HepG2 (cell line): ENCODE results near the gene CYP21A2.
"Not testable (repeated sequence)": the region's sequence is repeated elsewhere in the genome, so short reads cannot be mapped to it uniquely, and the experiment has no call there.

Experiments used
- CAMTA2 ChIP-seq: sonication (generic); formaldehyde crosslinking; IDR thresholded peaks from 2 replicates; pipeline ENCODE4 v1.4.0; 2020; ENCODE audit warnings: mild to moderate bottlenecking, missing genetic modification reagents, borderline replicate concordance
- CREB1 ChIP-seq, 2 experiments: fragments of 450-650 bp in 1 of 2; IDR thresholded peaks; 2 replicates each; pipeline ENCODE4 v1.6.1; 2016 to 2017; ENCODE audit warnings: control low read depth in 1 of 2, mild to moderate bottlenecking in 1 of 2, missing compliant biosample characterization in 1 of 2, missing genetic modification characterization in 1 of 2
- EP300 ChIP-seq, 3 experiments: sonication (generic) in 1 of 3; formaldehyde crosslinking in 1 of 3; IDR thresholded peaks; 2 replicates each; pipeline versions ENCODE4 v1.5.1 to v1.6.1; 2011 to 2020; ENCODE audit warnings: low read depth in 2 of 3, low read length in 2 of 3, borderline replicate concordance in 1 of 3, improper control_type of control experiment in 1 of 3, mild to moderate bottlenecking in 1 of 3, missing genetic modification reagents in 1 of 3, moderate library complexity in 1 of 3
- GLMP ChIP-seq: sonication (generic); formaldehyde crosslinking; IDR thresholded peaks from 2 replicates; pipeline ENCODE4 v1.9.0; 2021; ENCODE audit warnings: missing genetic modification reagents, mild to moderate bottlenecking, borderline replicate concordance
- HMGXB3 ChIP-seq: sonication (generic); formaldehyde crosslinking; IDR thresholded peaks from 2 replicates; pipeline ENCODE4 v1.4.0; 2020; ENCODE audit warnings: missing genetic modification reagents, borderline replicate concordance
- JUNB ChIP-seq: sonication (generic); formaldehyde crosslinking; IDR thresholded peaks from 2 replicates; pipeline ENCODE4 v1.8.0; 2022; ENCODE audit warnings: missing genetic modification reagents, mild to moderate bottlenecking, borderline replicate concordance
- MXI1 ChIP-seq: IDR thresholded peaks from 3 replicates; pipeline ENCODE4 v1.6.1; 2012; ENCODE audit warnings: low read depth, low read length, inconsistent platforms, borderline replicate concordance
- NFYB ChIP-seq: sonication (generic); formaldehyde crosslinking; IDR thresholded peaks from 2 replicates; pipeline ENCODE4 v1.4.0; 2020; ENCODE audit warnings: missing genetic modification reagents
- PHF21A ChIP-seq: sonication (generic); formaldehyde crosslinking; IDR thresholded peaks from 2 replicates; pipeline ENCODE4 v1.5.0; 2020; ENCODE audit warnings: mild to moderate bottlenecking, missing genetic modification reagents
- SRF ChIP-seq: IDR thresholded peaks from 2 replicates; pipeline ENCODE4 v1.6.1; 2011; ENCODE audit warnings: mild to moderate bottlenecking, low read depth, low read length, moderate library complexity
- STAG1 ChIP-seq: sonication (generic); formaldehyde crosslinking; IDR thresholded peaks from 2 replicates; pipeline ENCODE4 v1.4.0; 2020; ENCODE audit warnings: missing genetic modification reagents
- TAF15 ChIP-seq: fragments of 200-400 bp; formaldehyde crosslinking; IDR thresholded peaks from one replicate; pipeline ENCODE4 v1.6.1; 2018; ENCODE audit warnings: mild to moderate bottlenecking, low read depth, low read length; ENCODE audit not compliant: poor library complexity, severe bottlenecking
- XBP1 ChIP-seq: sonication (generic); formaldehyde crosslinking; IDR thresholded peaks from 2 replicates; pipeline ENCODE4 v1.5.0; 2020; ENCODE audit warnings: missing genetic modification reagents
- ZNF136 ChIP-seq: sonication (generic); formaldehyde crosslinking; IDR thresholded peaks from 2 replicates; pipeline ENCODE4 v1.8.1; 2022; ENCODE audit warnings: low read depth, mild to moderate bottlenecking, moderate library complexity, missing genetic modification reagents

- not testable (repeated sequence) for TF ChIP-seq HMGXB3 (CRISPR knock-in tag); SRF; ZNF136 (CRISPR knock-in tag); EP300 (IDR thresholded peaks at IDR 0.05; ENCODE audit: low read depth in 2 of 2, low read length in 2 of 2); EP300 (CRISPR knock-in tag; IDR thresholded peaks at IDR 0.05; ENCODE audit: borderline replicate concordance); MXI1; NFYB; TAF15; PHF21A; CREB1 (IDR thresholded peaks at IDR 0.05); CREB1 (CRISPR knock-in tag; IDR thresholded peaks at IDR 0.05); STAG1 (CRISPR knock-in tag); XBP1 (CRISPR knock-in tag); JUNB (CRISPR knock-in tag); GLMP (CRISPR knock-in tag); CAMTA2 (CRISPR knock-in tag)
Observed at GRCh38 chr6:32004393-32004792, 33.8 kb upstream of the CYP21A2 start.
